ENCODE results near the gene DYNC1H1. TPM values are rescaled to one million over a fixed set of nuclear protein-coding genes. Genes with fewer than 3 reads are reported as not detected.
"Not testable (repeated sequence)": the region's sequence is repeated elsewhere in the genome, so short reads cannot be mapped to it uniquely, and the experiment has no call there.

DYNC1H1 gene
- total RNA-seq, 4 donors from 2014 or later: 556 to 753 (median 634) TPM

DNA sequence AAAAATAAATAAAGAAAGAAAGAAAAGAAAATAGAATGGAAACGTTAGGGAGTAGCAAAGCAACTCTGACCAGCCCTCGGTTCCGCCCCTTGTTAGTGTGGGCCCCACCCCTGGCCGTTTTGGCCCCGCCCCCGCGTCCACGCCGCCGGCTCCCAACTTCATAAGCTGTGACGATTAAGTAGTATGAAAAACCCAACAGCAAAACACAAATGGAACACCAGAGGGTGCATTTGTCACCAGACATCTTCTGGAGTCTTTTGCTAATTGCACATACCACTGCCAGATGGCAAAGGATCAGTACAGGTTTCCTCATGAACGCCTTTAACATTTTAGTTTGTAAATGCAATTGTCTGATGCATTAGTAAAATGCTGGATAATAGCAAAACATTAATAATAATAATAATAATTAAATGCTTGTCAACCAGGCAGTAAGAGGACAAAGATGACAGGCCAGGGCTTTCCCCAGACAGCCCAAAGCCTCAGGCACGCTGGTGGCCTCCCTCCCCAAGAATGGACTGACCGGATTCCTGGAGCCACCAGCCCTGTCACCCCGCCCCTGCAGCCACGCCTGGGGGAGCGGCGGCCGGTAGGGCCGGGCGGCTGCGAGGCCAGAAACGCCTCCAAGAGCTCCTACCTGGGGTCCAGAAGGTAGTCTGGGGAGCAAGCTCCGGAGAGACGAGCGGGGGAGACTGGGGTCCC lies 98.9 kb downstream of the DYNC1H1 start:
- H3K27ac ChIP-seq: peak overlapping the region; percentile 1
- peaks cover 12% of the 10 kb centered on the region for H3K4me1 ChIP-seq
- no peaks in the 10 kb centered on the region for H3K9me3 ChIP-seq
- TF ChIP-seq, protein P1, sequence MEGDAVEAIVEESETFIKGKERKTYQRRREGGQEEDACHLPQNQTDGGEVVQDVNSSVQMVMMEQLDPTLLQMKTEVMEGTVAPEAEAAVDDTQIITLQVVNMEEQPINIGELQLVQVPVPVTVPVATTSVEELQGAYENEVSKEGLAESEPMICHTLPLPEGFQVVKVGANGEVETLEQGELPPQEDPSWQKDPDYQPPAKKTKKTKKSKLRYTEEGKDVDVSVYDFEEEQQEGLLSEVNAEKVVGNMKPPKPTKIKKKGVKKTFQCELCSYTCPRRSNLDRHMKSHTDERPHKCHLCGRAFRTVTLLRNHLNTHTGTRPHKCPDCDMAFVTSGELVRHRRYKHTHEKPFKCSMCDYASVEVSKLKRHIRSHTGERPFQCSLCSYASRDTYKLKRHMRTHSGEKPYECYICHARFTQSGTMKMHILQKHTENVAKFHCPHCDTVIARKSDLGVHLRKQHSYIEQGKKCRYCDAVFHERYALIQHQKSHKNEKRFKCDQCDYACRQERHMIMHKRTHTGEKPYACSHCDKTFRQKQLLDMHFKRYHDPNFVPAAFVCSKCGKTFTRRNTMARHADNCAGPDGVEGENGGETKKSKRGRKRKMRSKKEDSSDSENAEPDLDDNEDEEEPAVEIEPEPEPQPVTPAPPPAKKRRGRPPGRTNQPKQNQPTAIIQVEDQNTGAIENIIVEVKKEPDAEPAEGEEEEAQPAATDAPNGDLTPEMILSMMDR (IDR thresholded peaks at IDR 0.05): peak; percentile 54 to 60
- no peak for TF ChIP-seq EP300 (IDR thresholded peaks at IDR 0.05)
- H3K27me3 ChIP-seq: no peaks in the 10 kb centered on the region
- peak; percentile 92 to 95 for DNase-seq (ENCODE audit: low spot score in 2 of 2)
- no peaks in the 10 kb centered on the region for H3K36me3 ChIP-seq
- WGBS: 15% methylated on average over 24 of the region's 26 CpGs
- no peak overlapping the region for H3K4me3 ChIP-seq

DNA sequence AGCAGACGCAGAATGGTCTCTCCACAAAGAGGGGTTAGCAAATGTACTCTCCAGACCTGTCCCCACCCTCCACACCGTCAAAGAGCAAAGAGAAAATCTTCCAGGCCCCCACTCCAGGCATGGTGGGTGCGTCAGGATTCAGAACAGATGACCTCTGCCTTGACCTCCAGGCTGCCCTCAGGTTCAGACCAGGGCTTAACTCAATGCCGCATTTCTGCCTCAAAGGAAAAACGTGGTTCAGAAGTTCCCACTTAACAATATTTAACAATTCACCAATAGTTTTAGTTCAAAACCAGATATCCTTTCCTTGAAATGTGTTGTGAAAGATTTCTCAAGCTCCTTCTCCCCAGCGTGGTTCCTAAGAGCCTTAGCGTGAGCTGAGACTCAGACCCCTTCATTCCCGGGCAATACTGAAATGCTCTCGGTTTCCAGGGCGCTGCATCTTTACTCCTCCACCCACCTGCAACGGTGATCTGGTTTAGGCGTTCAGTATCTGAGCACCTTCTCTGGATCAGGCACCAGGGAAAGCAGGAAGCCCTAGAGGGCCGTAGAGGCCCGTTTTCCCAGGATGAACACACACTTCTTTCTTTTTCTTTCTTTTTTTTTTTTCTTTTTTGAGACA lies 99.5 kb downstream of the DYNC1H1 start:
- H3K9me3 ChIP-seq: no peaks in the 10 kb centered on the region
- H3K27me3 ChIP-seq: no peaks in the 10 kb centered on the region
- TF ChIP-seq POLR2AphosphoS5 (IDR thresholded peaks at IDR 0.05): no peak
- TF ChIP-seq, protein P1 (IDR thresholded peaks at IDR 0.05): no peak
- TF ChIP-seq POLR2A (IDR thresholded peaks at IDR 0.05): no peak
- no peak for TF ChIP-seq EP300 (IDR thresholded peaks at IDR 0.05)
- 56% methylated on average over 14 of the region's 14 CpGs for WGBS
- peaks cover 12% of the 10 kb centered on the region for H3K4me1 ChIP-seq
- peak overlapping the region; percentile 1 for H3K27ac ChIP-seq
- no peak overlapping the region for H3K4me3 ChIP-seq
- H3K36me3 ChIP-seq: no peaks in the 10 kb centered on the region
- DNase-seq (ENCODE audit: low spot score in 2 of 2): no peak

DNA sequence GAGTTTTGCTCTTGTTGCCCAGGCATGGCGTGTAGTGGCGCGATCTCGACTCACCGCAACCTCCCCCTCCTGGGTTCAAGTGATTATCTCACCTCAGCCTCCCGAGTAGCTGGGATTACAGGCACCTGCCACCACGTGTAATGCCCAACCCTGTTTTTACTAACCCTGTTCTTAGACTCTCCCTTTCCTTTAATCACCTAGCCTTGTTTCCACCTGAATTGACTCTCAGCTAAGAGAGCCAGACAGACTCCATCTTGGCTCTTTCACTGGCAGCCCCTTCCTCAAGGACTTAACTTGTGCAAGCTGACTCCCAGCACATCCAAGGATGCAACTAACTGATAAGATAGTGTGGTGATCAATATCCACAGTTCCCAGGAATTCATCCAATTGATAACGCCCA lies 100.2 kb downstream of the DYNC1H1 start:
- H3K36me3 ChIP-seq; H3K4me3 ChIP-seq; DNase-seq (ENCODE audit: low spot score in 2 of 2); H3K9me3 ChIP-seq; H3K27ac ChIP-seq; H3K27me3 ChIP-seq: not testable (repeated sequence)
- 85% methylated on average over 8 of the region's 8 CpGs for WGBS
- peaks cover 12% of the 10 kb centered on the region for H3K4me1 ChIP-seq

DNA sequence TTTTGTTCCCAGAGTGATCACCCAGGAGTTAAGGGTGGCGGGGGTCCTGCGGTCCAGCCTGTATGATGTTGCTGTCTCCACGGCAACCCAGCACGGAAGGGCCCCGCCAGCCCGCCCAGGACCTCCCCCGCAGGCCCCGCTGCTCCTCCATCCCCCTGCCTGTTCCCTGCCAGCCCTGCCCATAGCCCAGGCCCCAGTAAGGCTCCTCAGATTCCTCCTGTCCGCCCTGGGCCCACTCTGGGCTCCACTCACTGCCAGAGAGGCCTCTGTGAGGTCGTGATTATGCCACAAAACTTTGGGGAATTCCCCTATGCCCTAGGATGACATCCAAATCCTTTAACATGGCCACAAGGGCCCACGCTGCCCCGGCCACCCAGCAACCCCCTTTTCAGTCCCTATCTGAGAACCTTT lies 101.7 kb downstream of the DYNC1H1 start:
- Histone ChIP-seq H3K36me3 (no peaks in the 10 kb centered on the region), H3K4me3 (no peak overlapping the region), H3K9me3 (no peaks in the 10 kb centered on the region), H3K27me3 (no peaks in the 10 kb centered on the region), H3K4me1 (peaks cover 12% of the 10 kb centered on the region), H3K27ac (no peak overlapping the region)
- 70% methylated on average over 4 of the region's 12 CpGs for WGBS
- no peak for DNase-seq (ENCODE audit: low spot score in 2 of 2)
- TF ChIP-seq, protein P1 (IDR thresholded peaks at IDR 0.05): no peak
- TF ChIP-seq POLR2A (IDR thresholded peaks at IDR 0.05) (no peak), POLR2AphosphoS5 (IDR thresholded peaks at IDR 0.05) (no peak), EP300 (IDR thresholded peaks at IDR 0.05) (no peak)

DNA sequence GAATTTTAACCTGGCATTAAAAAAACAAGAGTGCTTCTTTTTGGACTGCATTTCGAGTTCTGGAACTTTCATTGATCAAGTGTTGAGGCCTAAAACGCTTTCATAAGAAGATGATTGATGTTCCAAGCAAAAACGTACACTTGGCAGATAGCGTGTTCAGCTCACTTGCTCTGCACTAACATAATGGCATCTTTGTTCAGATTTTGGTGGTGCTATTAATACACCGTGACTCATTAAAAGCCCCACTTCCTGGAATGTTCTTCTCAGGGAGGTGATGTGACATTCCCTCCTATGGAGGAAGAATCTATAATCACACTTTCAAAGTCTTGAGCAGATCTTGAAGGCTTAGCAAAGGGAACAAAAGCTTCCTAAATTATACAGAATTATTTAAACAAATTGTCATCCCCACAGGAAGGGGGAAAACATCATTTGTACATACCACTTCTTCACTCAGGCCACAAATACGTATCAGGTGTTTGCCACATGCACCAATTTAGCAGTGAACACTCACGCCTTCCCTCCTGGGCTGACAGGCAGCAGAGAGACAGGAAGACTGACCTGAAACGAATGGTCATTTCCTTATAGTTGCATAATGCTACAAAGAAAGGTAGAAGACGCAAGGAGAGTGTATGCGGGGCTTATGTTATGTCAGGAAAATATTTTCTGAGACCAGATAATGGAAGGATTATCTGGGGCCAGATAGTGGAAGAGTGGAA lies 107.1 kb downstream of the DYNC1H1 start:
- no peak for TF ChIP-seq POLR2AphosphoS5 (IDR thresholded peaks at IDR 0.05)
- no peak for TF ChIP-seq POLR2A (IDR thresholded peaks at IDR 0.05)
- no peak for TF ChIP-seq EP300 (IDR thresholded peaks at IDR 0.05)
- TF ChIP-seq, protein P1 (IDR thresholded peaks at IDR 0.05): no peak
- H3K4me3 ChIP-seq: no peak overlapping the region
- DNase-seq (ENCODE audit: low spot score in 2 of 2): no peak
- 57% methylated on average over 10 of the region's 10 CpGs for WGBS
- H3K9me3 ChIP-seq: no peaks in the 10 kb centered on the region
- H3K27me3 ChIP-seq: no peaks in the 10 kb centered on the region
- H3K36me3 ChIP-seq: no peaks in the 10 kb centered on the region
- peaks cover 4% of the 10 kb centered on the region for H3K4me1 ChIP-seq
- peak overlapping the region; percentile 78 for H3K27ac ChIP-seq
